Posterior vena cava (tissue), 2 donors: Measurements from ENCODE around the gene ZCCHC7. TPM values are rescaled to one million over a fixed set of nuclear protein-coding genes. Genes with fewer than 3 reads are reported as not detected.
"Not testable (repeated sequence)": the region's sequence is repeated elsewhere in the genome, so short reads cannot be mapped to it uniquely, and the experiment has no call there.

Source experiments
- DNase-seq: peaks from one replicate; pipeline ENCODE4 v3.0.0-alpha.2; 2020; ENCODE audit warnings: low spot score
- intact Hi-C, 2 donors: fragments of 100-400 bp; cut with DNase I; formaldehyde crosslinking; loops; one replicate each; pipeline versions ENCODE4 v1.14.1 to v1.14.2; 2022 to 2023
- total RNA-seq, 2 donors: library from RNA; stranded (reverse); fragmentation: NEBNext Ultra II Directional; extraction: Animal tissue kit (Norgen Biotek cat#: 25700); gene quantifications; one replicate each; pipeline ENCODE4 v1.2.1, GENCODE V29; 2021
- donor health status: DM: yes; HTN: yes; CAD: no.
- donor health status: DM: yes; HTN: yes; CAD: no.

The ZCCHC7 gene
- total RNA-seq, 2 donors from 2014 or later: 19.9 to 24.2 TPM

- DNase-seq: no peak
- intact Hi-C loops: no loop called here
These were observed 258.2 kb downstream of the ZCCHC7 start for GRCh38 chr9:37378613-37379004.

DNA sequence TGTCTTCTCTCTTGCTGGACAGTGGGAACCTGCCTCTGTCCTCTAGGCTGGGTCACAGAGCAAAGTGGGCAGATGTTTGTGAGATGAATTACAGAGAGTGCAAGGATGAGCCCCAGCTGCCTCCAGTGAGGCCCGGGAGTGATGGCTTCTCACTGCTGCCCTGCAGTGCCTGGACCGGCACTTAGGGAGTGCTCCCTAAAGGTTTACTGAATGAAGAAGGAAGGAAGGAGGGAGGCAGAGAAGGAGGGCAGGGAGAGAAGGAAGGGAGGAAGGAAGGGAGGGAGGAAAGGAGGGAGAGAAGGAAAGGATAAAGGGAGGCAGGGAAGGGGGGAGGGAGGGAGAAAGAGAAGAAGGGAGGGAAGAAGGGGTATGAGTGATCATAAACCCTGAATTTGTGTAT is 259.5 kb downstream of the ZCCHC7 start:
- DNase-seq: no peak
- intact Hi-C loops: no loop called here

GRCh38 chr9:37380570-37380969 is 260.2 kb downstream of the ZCCHC7 start:
- intact Hi-C loops: no loop called here
- DNase-seq: no peak

GRCh38 chr9:37381094-37381741 is 260.8 kb downstream of the ZCCHC7 start:
- intact Hi-C loops: no loop called here

DNA sequence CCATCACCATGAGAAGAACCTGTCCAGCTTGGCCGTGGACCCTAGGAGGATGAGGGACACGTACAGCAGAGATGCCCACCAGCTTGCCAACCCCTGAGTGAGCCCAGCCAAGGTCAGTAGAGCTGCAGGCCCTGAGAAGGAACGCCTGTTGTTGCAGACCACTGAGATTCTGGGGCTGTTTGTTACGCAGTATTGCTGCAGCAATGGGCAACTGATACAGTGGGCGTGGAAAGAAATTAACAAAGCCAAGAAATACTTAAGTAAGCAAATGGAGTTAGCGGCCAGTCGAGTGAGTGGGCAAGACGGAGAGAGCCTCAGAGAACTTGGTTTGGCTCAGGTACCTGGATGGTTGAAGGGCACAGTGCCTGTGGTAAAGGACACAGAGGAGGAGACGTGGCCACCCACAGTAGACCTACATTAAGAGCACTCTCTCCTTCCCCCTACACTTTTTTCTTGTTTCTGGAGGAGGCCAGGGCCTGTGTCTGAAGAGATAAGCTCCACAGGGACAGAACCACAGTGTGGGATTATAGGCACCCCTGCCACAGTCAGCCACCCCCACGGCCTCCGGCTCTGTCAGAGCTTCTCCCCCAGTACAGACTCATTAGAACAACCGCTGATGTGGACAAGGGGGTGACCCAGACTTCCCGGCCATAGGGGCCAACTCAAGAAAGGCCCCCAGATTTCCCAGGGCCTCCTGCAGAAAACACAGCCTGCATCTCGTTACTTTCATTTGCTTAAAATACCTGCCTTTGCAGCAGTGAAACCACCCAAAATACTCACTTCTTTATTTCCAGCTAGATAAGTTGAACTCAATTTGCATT is 262.0 kb downstream of the ZCCHC7 start:
- intact Hi-C loops: no loop called here
- DNase-seq: no peak

More at GRCh38 chr9:37381094-37381741, 260.8 kb downstream of the ZCCHC7 start:
- no peak for DNase-seq

DNA sequence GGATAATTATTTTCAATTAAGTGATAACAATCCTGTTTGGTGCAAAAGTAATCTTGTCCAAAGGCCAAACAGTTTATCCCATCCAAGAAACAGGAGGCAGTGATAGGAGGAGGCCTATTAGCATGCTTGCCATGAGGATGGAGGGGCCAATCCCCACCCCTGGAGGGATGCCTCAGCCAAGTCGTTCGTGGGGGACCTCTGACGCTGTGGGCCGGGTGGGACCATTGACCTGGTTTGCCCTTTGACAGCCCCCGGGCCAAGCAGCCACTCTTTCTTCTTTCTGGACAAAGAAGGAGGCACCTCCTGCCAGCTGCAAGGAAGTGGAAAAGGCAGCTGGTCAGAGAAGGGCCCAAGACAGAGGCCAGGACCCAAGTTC is 262.6 kb downstream of the ZCCHC7 start:
- intact Hi-C loops: no loop called here
- DNase-seq: no peak

DNA sequence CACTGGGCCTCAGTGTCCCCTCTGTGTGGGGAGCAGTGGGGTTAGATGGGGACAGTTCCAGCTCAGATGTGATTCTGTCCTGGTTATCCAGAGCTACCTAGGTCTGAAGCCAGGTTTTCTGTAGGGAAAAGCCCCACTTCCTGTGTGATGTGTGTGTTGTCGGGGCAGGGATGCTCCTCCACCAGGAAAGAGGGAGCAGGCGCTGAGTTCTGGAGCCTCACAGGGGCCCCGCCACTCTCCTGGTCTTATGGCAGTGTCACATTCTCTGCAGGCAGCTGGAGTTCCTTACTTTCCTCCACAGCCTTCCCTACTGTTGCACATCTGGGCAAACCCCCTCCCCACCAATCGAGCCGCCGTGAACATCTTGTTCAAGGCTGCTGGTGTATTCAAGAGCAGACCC is 263.0 kb downstream of the ZCCHC7 start:
- no peak for DNase-seq
- intact Hi-C loops: no loop called here

GRCh38 chr9:37383876-37384746 is 263.7 kb downstream of the ZCCHC7 start:
- intact Hi-C loops: no loop called here

GRCh38 chr9:37385286-37385685 is 264.9 kb downstream of the ZCCHC7 start:
- intact Hi-C loops: no loop called here
- DNase-seq: no peak

More at GRCh38 chr9:37383876-37384746, 263.7 kb downstream of the ZCCHC7 start:
- DNase-seq: no peak

DNA sequence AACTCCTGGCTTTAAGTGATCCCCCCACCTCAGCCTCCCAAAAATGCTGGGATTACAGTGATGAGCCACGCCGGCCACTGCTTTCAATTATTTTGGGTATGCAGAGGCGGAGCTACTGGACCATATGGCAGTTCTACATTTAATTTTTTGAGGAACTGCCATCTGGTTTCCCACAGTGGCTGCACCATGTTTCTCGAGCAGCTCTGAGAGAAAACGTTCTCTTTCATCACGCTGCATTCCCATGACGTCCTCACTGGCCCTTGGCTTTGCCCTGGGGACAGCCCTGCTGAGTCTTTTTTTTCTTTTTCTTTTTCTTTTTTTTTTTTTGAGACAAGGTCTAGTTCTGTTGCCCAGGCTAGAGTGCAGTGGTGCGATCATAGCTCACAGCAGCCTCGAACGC is 266.6 kb downstream of the ZCCHC7 start:
- intact Hi-C loops: no loop called here
- no peak for DNase-seq

- intact Hi-C loops: no loop called here
- no peak for DNase-seq
These were observed 270.4 kb downstream of the ZCCHC7 start for GRCh38 chr9:37390759-37391158.

GRCh38 chr9:37392272-37392671 is 271.9 kb downstream of the ZCCHC7 start:
- DNase-seq: no peak
- intact Hi-C loops: no loop called here

DNA sequence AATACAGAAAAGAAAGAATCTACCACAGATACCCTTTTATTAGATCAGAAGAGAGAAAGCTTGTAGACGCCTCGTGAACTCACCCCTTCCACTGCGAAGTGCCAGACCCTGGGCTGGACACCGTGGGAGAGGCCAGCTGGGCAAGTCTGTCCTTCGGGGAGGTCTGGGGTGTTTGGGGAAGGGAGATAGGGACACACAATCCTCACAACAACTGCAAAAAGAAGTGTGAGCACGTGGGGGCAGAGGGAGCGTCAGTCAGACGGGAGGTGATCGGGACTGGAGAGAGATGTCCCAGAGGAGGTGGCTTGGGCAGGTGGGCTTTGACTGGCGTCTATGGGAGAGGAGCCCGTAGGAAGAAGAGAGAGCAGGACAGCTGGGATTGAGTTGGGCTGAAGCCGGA is 274.9 kb downstream of the ZCCHC7 start:
- intact Hi-C loops: no loop called here
- DNase-seq: no peak

- intact Hi-C loops: no loop called here
- no peak for DNase-seq
These were observed 275.3 kb downstream of the ZCCHC7 start for GRCh38 chr9:37395663-37396062.

DNA sequence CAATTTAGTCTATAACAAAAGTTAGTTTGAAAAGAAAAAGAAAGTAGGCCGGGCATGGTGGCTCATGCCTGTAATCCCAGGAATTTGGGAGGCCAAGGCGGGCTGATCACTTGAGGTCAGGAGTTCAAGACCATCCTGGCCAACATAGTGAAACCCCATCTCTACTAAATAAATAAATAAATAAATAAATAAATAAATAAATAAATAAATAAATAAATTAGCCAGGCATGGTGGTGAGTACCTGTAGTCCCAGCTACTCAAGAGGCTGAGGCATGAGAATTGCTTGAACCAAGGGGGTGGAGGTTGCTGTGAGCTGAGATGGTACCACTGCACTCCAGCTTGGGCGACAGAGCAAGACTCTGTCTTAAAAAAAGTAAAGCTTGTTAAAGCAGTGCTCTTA is 277.6 kb downstream of the ZCCHC7 start:
- DNase-seq, intact Hi-C loops: not testable (repeated sequence)

GRCh38 chr9:37398464-37399025 is 278.2 kb downstream of the ZCCHC7 start:
- DNase-seq: no peak
- intact Hi-C loops: no loop called here

GRCh38 chr9:37399336-37399735 is 279.0 kb downstream of the ZCCHC7 start:
- intact Hi-C loops: no loop called here

DNA sequence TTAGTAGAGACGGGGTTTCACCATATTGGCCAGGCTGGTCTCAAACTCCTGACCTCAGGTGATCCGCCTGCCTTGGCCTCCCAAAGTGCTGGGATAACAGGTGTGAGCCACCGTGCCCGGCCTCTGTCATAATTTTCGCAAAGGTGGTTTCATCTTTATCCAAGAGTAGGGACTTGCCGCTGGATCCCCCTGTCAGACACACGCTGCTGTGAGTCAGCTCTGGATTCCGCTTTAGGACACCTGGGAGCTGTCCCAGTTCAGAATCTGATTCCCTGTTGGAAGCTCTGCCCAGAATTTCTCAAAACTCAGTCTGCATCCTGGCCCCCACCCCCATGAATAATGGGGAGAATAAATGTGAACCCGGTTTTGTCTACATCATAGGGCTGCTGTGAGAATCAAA is 284.2 kb downstream of the ZCCHC7 start:
- DNase-seq: peak; percentile 71
- intact Hi-C loops: no loop called here

More at GRCh38 chr9:37399336-37399735, 279.0 kb downstream of the ZCCHC7 start:
- no peak for DNase-seq

DNA sequence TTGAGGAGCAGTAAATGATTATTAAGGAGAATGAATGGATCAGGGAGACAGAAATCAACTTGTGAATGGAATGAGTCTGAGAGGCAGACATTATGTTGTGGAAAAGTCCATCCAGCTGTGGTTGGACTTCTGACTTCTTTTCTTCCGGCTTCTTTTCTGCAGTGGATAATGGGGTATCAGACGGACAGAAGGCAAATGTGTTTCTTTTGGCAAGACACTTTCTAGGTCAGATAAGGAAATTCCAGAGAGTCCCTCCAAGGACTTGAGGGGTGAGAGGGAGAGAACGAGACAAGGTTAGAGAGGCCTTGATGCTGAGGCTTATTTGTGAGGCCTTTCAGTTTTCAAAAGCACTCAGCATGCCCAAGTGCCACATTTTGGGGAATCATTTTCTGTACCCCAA is 285.0 kb downstream of the ZCCHC7 start:
- intact Hi-C loops: no loop called here
- no peak for DNase-seq
